Endothelial cell of coronary artery (primary cell): ENCODE results near the gene SPAST. TPM values are rescaled to one million over a fixed set of nuclear protein-coding genes. Genes with fewer than 3 reads are reported as not detected.

Experiments used
- total RNA-seq: library from RNA; depleted of rRNA; stranded (reverse); fragments of >200 nt; gene quantifications from 2 replicates; pipeline ENCODE4 v1.2.3, GENCODE V29; 2014

The SPAST gene, protein sequence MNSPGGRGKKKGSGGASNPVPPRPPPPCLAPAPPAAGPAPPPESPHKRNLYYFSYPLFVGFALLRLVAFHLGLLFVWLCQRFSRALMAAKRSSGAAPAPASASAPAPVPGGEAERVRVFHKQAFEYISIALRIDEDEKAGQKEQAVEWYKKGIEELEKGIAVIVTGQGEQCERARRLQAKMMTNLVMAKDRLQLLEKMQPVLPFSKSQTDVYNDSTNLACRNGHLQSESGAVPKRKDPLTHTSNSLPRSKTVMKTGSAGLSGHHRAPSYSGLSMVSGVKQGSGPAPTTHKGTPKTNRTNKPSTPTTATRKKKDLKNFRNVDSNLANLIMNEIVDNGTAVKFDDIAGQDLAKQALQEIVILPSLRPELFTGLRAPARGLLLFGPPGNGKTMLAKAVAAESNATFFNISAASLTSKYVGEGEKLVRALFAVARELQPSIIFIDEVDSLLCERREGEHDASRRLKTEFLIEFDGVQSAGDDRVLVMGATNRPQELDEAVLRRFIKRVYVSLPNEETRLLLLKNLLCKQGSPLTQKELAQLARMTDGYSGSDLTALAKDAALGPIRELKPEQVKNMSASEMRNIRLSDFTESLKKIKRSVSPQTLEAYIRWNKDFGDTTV
- total RNA-seq, result 23.9 and 28.9 TPM in 2 replicates

DNA sequence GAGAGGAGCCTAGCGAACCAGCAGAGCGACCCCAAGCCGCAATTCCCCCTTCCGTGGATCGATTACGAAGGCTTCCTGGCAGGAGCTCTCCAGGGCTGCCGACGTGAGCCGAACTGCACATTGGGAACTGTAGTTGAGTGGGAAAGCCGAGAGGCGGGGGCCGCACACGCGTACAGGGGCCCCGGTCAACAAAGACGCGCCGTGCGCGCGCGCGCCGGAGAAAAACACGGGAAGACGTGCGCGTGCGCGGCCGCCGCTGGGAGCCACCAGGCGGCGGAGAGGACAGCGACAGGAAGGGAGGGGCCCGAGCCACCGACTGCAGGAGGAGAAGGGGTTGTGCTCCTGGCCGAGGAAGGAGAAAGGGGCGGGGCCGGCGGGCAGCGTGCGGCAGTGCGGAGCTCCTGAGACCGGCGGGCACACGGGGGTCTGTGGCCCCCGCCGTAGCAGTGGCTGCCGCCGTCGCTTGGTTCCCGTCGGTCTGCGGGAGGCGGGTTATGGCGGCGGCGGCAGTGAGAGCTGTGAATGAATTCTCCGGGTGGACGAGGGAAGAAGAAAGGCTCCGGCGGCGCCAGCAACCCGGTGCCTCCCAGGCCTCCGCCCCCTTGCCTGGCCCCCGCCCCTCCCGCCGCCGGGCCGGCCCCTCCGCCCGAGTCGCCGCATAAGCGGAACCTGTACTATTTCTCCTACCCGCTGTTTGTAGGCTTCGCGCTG, at the start of gene SPAST:
SPAST (plus strand) TSS at position 247 of the 711 bp plus-strand sequence; CDS start at position 523, 276 bp downstream.

GRCh38 chr2:32039447-32040219, 23.7 kb upstream of the SPAST start, which contains the start of gene DPY30:
TSS of gene DPY30 (minus strand) at chr2:32039805. CDS start at chr2:32039456, 349 bp downstream.

Other genes with a start within 250 kb of the SPAST start
- 30.4 and 37.3 TPM in 2 replicates for gene MEMO1, start 52.5 kb upstream of the SPAST start, total RNA-seq
- gene DPY30, start 23.8 kb upstream of the SPAST start, total RNA-seq, result 62.4 and 66.9 TPM in 2 replicates
- gene SLC30A6, start 102.3 kb downstream of the SPAST start, total RNA-seq, result 14.0 and 18.3 TPM in 2 replicates
- gene NLRC4, start 201.3 kb downstream of the SPAST start, total RNA-seq, result not detected in 2 replicates
- gene YIPF4, start 214.3 kb downstream of the SPAST start, total RNA-seq, result 15.6 and 24.7 TPM in 2 replicates